CD4-positive, alpha-beta T cell treated with Interferon gamma for 1 hour (primary cell): ENCODE results near the gene ZDHHC22.

Experiments used
- DNase-seq: peaks from one replicate; pipeline ENCODE4 v3.0.0-alpha.2; 2020

The ZDHHC22 gene

DNA sequence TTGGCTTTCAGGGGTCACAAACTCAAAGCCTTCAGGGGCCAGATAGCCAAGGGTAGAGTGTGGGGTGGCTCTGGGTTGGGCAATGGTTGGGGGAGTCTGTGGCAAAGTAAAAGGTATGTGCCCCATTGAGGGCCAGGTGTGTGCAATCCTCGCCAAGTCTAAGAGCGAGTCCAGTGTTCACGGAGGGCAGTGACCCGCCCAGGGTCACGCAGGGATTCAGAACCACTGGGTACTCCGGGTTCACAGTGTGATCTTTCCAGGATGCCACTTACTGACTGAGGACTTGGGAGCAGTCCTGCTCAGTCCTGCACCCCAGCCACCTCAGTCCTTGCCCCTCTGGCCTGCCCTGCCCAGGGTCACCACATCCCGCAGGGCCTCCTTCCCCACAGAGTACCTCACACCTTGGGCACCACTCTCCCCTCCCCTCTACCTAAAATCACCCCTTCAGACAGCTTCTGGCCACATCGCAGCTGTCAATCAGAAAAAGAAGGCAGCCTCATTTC is 15.7 kb downstream of the ZDHHC22 start:
- DNase-seq: no peak

DNA sequence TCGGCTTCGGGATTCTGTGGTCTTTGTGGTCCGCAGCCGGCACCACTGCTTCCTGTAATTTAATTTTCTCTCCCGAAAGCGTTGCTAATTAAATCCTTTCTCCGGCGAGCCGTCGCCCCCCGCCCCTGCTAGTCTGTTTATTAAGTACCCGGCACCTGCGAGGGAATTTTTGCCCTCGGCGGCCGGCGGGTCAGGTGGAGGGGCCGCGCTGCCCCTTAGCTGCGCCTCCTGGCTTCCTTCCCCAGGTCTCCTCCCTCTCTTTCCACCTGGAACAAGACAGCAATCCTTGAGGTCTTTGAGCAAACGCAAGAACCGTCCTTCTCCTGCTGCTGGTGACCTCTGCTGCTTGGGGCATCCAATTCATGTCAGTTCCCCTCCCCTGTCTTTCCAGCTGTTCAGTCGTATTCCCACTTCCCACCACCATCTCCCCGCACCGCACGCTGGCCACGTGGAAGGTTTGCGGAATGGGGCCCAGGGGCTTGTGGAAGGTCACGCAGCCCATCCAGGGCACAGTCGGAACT is 16.2 kb downstream of the ZDHHC22 start:
- DNase-seq: no peak

DNA sequence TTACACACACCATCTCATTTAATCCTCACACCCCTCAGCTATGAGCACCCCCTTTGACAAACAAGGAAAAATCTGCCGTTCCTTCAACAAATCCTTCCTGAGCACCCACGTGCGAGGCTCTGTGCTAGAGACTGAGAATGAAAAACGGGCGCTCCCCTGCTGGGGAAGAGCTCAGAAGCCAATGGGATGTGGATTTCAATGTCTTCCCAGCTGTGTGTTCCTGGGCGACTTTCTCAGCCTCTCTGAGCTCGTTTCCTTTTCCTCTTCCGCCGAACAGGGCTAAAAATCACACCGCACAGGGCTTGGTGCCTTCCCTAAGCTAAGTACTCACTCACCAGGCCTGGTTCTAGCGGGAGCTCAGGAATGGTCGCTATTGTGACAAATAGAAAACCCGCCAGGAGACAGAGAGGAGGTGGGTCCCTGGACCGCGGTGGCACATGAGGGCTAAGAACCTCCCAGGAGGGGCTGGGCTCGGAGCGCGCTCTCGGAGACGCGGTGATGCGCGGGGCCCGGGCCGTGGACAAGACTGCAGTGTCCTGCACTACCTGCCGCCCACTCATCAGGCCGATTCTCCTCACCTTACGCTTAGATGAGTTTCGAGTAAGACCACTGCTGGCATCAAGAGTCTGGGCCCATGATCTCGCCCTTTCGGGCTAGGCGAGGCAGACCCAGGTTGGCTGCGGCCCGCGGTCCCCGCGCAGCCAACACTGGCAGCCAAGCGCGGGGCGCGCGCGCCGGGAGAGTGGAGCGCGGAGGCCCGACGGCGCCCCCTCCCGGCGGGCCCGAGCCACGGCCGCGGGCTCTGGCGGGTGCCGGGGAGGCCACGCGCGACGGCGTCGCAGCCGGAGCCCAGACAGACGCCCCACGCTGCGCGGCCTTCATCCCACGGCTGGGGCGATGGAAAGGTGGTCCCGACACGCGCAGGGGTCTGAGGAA is 17.0 kb downstream of the ZDHHC22 start:
- peak; percentile 63 for DNase-seq

DNA sequence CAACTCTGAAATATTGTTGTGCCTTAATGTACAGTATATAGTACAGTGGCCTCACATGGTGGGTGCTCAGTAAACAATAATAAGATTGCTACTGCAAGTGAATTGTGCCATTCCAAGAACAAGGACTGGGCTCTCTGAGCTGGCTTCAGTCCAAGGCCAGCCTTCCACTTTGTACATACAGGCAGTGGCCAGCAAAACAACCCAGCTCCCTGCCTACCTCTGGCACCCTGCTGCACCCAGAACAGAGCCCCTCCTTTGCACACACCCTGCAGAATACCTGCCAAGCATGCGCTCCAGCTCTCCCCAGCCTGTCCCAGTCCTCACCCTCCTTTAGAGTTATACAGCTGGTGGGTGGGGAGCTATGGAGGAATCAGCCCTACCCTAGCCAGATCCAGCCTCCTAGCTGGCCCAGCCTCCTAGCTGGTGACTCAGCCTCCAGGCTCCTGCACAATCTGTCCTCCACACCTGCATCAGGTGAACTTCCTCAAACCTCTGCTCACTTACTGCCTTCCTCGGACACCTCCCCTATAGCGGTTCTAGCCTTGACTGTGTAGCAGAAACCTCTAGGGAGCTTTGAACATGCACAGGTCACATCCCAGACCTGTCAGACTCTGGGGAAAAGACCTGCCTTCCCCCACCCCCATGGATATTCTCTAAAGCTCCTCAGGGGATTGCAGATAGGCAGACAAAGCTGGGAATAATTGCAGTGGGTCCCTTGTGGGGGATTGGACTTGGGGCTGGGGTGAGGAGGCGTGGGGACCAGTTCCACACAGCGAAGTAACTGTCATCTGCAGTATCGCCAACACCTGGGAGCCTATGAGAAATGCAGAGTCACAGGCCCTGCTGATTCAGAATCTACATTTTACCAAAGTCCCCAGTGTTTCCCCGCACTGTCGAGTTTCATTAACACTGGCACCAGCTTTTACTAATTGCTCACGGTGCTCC is 17.9 kb downstream of the ZDHHC22 start:
- DNase-seq: no peak

DNA sequence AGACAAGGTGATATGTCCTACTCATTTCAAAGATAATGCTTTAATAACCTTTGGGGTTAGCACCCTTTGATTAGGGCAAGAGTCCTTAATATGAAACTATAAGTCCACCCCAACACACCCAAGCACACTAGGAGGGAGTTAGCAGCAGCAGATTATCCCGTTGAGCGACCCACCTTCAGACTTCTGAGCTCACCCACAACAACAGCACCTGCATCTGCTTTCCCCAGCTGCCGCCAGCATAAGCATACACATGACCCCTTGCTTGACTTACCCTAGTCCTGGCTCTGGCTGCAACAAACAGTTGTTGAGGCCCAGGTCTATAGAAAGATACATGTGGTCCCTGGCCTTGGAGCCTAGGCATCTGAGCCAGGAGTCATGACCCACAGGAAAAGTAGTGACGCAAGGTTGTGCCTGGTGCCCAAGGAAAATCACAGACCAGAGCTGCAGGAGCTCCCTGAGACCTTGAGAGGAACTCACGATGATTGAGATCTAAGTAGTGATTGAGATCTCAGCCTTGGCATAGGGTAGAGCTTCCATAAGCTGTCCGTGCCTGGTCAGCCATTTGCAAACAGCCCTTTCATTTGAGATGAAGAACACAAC is 19.0 kb downstream of the ZDHHC22 start:
- DNase-seq: no peak

DNA sequence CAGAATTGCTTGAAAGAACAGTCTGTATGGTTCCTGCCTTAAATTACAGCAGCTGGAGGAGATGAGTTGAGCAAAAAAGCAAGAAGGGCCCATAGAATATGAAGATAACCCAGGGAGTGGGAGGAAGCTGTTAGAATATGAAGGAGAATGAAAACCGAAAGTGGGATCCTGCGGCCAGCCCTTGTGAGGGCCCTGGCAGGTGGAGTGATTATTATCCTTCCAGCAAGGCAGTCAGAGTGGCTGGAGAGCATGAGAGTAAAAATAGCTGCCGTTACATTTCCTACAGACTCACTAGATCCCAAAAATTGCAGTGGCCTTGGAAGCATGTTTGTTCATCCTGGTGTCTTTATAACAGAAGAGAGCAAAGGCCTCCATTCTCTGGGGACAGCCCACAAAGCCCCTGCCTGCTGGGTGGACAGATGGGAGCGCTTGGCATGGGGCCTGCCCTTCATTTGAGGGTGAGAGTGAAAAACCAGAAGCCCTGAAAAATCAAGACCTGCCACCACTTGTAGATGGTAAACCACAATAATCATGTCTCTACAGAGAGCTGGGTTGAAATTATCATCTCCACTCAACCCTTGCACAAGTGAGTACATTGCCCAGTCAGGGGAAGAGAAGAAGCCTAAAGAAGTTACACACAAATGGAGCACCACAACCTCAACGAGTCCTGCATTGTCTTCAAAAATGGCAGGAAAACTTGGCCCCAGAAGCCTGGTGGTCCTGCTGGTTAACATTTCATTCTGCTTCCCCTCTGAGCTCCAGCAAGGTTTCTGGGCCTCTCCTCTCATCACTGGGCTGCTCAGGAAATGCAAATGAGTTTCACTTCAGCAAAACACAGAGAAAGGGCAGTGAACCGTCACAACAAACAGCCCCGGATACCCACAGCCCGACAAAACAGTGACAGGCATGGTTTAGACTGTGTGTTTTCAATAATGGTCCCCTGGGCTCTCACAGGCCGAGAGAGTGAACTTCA is 20.5 kb downstream of the ZDHHC22 start:
- peak; percentile 69 for DNase-seq

DNA sequence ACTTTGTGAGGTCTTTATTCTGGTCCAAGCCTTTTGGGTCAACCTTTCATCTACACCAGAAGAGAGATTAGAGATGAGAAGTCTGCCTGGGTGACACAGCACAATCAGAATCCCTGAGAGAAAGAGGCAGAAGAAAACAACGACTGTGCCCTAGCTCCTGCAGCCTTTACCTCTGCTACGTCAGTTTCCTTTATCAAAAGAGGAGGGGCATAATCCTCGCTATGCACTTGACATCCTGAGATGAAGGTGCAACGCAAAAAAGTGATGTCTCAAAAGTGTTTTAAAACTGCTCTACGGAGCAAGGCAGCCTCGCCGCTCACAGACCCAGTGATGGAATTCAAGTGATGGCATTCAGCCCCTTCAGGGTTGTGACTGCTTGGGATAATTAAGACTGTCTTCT is 21.7 kb downstream of the ZDHHC22 start:
- no peak for DNase-seq

DNA sequence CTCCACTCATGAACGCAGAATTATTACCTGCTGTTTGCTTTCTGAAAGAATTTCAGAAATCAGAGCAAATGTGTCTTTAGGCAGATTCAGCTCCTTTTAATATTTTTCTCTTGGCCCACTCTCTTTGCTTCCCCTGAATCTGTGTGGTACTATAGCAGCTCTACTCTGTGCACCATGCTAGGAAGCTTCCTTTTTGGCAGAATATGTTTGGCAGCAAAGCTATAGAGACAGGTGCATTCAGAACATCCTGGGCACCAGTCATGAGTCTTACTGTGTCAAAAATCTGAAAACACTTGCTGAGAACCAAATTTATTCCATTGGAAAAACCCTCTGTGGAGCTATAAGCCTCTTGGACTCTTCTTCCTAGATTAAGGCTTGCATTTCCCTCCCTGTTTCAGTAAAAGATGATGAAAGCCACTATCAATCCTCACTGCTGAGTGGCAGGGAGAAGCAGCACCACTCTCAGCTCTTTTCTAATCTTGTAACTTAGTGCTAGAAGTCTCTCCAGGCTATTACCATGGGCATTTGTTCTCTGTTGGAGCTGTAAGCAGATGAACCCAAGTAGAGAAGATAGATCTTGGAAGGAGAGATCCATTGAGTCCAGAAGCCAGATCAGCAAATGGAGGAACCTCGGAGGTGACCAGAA is 25.3 kb downstream of the ZDHHC22 start:
- no peak for DNase-seq

DNA sequence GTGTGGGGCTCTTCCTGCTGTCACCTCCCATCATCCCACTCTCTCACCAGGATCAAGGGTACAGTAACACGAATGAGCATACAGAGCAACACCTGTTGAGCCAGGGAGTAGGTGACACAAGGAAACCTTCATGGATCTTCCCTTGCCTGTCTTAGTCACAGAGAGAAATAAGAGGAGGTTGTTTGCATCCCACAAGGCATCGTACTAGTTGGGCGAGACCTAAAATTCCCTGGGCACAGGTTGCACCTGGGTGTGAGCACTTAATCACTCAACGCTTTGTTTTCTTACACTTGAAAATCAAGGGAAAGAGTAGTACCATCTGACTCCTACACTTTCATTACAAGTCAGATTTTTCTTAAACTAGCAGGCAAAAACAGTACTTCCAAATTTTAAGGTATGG is 27.0 kb downstream of the ZDHHC22 start:
- DNase-seq: no peak

DNA sequence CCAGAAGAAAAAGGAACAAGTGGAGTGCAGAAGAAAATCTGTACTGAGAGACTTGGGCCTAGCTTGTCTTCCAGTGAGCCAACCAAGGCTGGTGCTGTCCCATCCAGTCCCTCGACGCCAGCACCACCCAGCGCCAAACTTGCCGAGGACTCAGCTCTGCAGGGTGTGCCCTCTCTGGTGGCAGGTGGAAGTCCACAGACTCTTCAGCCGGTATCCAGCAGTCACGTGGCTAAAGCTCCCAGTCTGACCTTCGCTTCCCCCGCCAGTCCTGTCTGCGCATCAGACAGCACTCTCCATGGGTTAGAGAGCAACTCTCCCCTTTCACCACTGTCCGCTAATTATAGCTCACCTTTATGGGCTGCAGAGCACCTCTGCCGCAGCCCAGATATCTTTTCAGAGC is 27.9 kb downstream of the ZDHHC22 start:
- no peak for DNase-seq

DNA sequence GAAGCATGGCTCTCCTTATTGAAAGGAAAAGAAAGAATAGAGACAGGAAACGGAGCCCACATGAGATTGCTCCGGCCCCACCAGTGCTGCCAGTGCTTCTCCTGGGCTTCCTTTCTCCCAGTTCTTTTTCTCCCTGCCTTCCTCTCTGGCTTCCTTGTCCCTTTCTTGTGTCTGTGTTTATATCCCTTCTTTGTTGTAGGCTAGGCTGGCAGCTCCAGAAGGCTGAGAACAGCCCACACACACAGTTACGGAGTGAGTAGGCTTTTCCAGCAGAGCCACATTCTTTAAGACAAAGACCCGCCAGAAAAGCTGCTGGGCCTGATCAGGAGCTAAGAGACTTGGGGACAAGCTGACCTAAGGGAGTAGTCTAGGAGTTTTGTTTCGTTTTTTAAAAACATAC is 30.6 kb downstream of the ZDHHC22 start:
- DNase-seq: no peak

DNA sequence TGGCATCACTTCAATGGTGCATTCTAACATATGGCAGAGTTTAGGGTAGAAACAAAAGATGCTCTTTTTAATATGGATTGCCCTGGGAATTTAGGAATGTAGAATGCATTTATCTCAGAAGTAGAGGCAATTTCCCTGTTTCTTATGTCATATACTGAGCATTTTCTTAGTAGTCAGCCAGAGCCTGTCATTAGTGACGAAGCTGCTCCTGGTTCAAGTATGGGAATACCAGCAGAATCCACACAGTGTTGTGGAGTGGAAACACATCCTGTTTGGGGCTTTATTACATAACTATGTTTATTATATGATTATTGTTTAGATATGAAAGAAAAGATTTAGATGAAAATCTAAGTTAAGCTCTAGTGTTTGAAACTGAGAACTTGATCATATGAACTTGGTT is 31.3 kb downstream of the ZDHHC22 start:
- DNase-seq: no peak

DNA sequence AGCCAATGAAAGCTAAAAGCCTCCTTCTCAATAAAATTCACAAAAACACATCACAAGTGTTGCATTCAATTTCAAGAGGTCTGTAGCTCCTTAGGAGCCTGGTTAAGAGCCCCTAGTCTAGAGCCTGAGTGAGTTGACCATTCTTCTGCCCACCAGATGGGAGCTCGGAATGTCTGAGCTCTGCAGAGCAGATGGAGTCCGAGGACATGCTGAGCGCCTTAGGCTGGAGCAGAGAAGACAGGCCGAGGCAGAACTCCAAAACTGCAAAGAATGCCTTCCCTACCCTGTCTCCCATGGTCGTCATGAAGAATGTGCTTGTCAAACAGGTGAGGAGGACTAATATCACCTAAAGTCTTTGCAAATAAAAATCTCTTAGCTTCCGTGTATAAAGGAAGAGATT is 31.9 kb downstream of the ZDHHC22 start:
- DNase-seq: no peak

DNA sequence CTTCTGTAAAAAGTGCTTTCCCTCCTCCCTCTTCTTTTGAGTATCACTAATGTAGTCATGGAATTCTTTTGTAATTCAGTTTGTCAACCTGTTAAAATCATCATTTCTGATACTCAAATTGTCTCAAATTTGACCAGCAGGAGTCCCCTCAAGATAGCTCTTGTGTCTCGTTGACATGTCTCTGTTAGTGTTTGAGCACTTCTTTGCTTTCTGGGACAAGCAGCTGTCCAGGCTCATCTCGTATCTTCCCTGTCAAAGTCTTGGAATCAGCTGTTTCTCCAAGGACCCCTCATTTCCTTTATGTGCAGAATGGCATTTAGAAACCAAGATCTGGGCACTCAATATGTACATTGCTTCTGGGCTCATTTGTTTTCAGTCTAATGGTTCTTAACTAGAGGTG is 32.8 kb downstream of the ZDHHC22 start:
- no peak for DNase-seq

DNA sequence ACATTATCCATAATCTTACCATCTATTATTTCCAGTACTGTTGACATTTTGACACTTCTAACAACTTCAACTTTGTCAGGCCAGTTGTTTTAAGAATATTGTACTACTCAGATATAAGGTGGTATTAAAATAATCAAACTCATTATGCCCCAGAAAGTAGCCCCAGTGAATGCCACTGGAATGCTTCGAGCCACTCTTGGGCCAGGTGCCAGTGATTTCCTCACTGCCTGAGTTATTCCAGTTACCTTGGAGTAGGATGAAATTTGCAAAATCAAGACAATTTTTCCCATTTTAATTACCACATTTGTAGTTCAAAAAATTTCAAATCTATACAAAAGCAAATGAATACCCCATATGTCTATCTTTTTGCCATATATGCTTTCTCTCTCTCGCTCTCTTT is 34.4 kb downstream of the ZDHHC22 start:
- no peak for DNase-seq

DNA sequence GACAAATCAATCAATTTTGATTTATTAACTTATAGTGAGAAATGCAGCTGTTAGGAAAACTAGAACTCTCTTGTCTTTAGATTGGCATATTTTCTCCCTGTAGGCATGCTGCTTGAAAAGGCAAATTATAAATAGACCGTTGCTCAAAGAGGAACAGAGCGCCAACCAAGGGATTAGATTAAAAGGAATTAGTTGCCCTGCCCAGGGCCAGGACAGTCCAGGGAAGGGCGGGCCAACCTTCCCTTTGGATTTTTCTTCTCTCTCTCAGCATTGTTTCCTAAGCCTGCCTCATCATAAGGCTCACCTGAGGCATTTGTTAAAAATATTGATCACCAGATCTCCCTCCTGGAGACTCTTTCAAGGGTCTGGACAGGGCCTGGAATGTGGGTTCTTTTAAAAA is 34.9 kb downstream of the ZDHHC22 start:
- DNase-seq: no peak

DNA sequence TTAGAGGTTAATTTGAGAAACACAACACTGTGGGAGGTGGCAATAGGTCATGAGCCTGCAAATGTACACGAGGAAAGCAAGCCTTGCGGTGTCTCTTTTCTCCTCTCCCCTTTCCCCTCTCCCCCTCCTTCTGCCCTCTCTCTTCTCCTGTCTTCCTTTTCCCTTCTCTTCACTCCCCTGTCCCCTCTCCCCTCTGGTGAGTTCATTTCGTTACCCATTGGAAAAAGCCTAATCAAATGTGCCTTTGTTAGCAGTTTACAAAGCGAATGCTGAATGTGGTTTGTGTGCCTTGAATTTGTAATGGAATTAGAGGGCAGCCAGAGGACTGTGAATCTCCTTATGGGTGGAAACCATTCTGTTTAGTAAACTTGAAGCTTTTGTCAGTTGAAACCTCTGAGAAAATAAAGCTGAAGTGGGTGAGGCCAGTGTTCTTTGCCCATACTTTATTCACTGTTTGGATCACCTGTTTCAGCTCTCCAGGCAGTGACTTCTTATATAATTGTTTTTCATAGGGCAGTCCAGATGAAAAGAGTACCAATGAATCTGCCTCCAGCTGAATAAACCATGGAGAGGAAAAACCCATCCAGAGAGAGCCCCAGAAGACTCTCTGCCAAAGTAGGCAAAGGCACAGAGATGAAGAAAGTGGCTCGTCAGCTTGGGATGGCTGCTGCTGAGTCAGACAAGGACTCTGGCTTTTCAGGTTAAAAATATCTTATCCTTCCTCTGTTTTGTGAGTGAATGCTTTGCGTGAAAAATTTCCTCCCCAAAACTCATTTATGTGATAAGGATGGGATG is 36.2 kb downstream of the ZDHHC22 start:
- DNase-seq: no peak

DNA sequence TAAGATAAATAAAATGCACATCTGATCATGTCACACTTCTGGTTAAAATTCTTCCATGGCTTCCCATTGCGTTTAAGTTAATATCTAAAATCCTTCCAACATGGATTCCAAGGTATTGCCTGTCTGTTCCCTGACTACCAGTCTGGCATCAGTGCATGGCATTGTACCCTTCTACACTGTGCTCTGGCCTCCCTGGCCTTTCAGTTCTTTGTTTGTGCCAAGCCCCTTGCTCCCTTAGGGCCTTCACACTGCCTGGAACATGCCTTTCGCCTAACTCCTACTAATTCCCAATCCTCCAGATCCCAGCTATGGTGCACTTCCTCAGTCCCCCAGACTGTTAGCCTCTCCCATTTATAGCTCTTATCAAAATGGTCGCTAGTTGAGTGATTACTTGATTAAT is 37.2 kb downstream of the ZDHHC22 start:
- DNase-seq: no peak

DNA sequence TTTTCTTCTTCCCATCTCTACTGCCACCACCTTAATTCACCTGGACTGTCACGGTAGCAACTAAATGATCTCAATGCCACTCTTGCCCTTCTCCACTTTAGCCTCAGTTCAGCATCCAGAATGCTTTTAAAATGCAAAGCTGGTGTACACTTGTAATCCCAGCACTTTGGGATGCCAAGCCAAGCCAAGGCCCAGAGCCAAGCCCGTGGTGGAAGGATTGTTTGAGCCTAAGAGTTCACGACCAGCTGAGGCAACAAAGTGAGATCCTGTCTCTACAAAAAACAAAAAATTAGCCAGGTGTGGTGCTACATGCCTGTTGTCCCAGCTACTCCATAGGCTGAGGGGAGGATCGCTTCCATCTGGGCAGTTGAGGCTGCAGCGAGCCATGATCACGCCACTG is 37.6 kb downstream of the ZDHHC22 start:
- no peak for DNase-seq

DNA sequence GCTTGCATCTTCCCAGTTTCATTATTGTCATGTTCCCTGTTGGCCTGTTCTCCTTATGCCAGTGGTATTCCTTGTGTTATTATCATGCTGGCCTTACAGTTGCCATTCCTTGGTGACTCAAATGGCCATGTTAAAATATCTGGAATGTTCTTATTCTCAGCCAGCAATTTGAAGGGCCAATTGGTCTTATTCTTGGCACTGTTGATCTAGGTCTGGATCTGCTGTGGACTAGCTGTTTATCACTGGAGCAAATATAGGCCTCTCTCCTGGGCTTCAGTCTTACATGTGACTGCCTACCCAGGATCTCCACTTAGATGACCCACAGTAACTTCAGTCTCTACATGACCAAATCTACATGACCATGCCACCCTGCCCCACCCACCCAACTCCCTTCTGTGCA is 38.1 kb downstream of the ZDHHC22 start:
- DNase-seq: no peak
